ENCODE measurements around the gene NIPA2. TPM values are rescaled to one million over a fixed set of nuclear protein-coding genes. Genes with fewer than 3 reads are reported as not detected.

NIPA2 gene
- total RNA-seq, 4 donors from 2014 or later: 6.5 to 61.2 (median 22.1) TPM

GRCh38 chr15:22895465-22896190 lies 57.2 kb downstream of the NIPA2 start:
- TF ChIP-seq CTCF (IDR thresholded peaks at IDR 0.05) (no peak), POLR2A (IDR thresholded peaks at IDR 0.05) (no peak)
- Histone ChIP-seq H3K4me1 (no peaks in the 10 kb centered on the region), H3K36me3 (no peaks in the 10 kb centered on the region), H3K27me3 (no peaks in the 10 kb centered on the region), H3K27ac (no peak overlapping the region), H3K9me3 (no peaks in the 10 kb centered on the region), H3K4me3 (no peak overlapping the region)
- intact Hi-C loops (cut with DNase I; ENCODE audit: low total_unique reads): no loop called here
- DNase-seq: no peak

- Histone ChIP-seq H3K27ac (no peak overlapping the region), H3K4me1 (no peaks in the 10 kb centered on the region), H3K27me3 (no peaks in the 10 kb centered on the region), H3K4me3 (no peak overlapping the region), H3K9me3 (no peaks in the 10 kb centered on the region), H3K36me3 (no peaks in the 10 kb centered on the region)
- intact Hi-C loops (cut with DNase I; ENCODE audit: low total_unique reads): no loop called here
- TF ChIP-seq POLR2A (IDR thresholded peaks at IDR 0.05) (no peak), CTCF (IDR thresholded peaks at IDR 0.05) (no peak)
- DNase-seq: no peak
Observed at GRCh38 chr15:22902046-22902445, 63.6 kb downstream of the NIPA2 start.

- H3K4me3 ChIP-seq: no peak overlapping the region
- H3K27me3 ChIP-seq: no peaks in the 10 kb centered on the region
- no peaks in the 10 kb centered on the region for H3K36me3 ChIP-seq
- H3K27ac ChIP-seq: no peak overlapping the region
- H3K4me1 ChIP-seq: no peaks in the 10 kb centered on the region
- intact Hi-C loops (cut with DNase I; ENCODE audit: low total_unique reads): no loop called here
- no peaks in the 10 kb centered on the region for H3K9me3 ChIP-seq
- TF ChIP-seq CTCF (IDR thresholded peaks at IDR 0.05): no peak
- no peak for TF ChIP-seq POLR2A (IDR thresholded peaks at IDR 0.05)
- DNase-seq: no peak
Observed at GRCh38 chr15:22902578-22902977, 64.1 kb downstream of the NIPA2 start.

GRCh38 chr15:22902981-22903380 lies 64.5 kb downstream of the NIPA2 start:
- H3K4me1 ChIP-seq: no peaks in the 10 kb centered on the region
- DNase-seq: no peak
- no peak overlapping the region for H3K27ac ChIP-seq
- H3K9me3 ChIP-seq: no peaks in the 10 kb centered on the region
- intact Hi-C loops (cut with DNase I; ENCODE audit: low total_unique reads): no loop called here
- H3K36me3 ChIP-seq: no peaks in the 10 kb centered on the region
- H3K4me3 ChIP-seq: no peak overlapping the region
- H3K27me3 ChIP-seq: no peaks in the 10 kb centered on the region
- TF ChIP-seq POLR2A (IDR thresholded peaks at IDR 0.05): no peak
- TF ChIP-seq CTCF (IDR thresholded peaks at IDR 0.05): no peak

- Histone ChIP-seq H3K4me3 (no peak overlapping the region), H3K36me3 (no peaks in the 10 kb centered on the region), H3K4me1 (no peaks in the 10 kb centered on the region), H3K9me3 (no peaks in the 10 kb centered on the region), H3K27me3 (no peaks in the 10 kb centered on the region), H3K27ac (no peak overlapping the region)
- TF ChIP-seq POLR2A (IDR thresholded peaks at IDR 0.05): no peak
- no peak for TF ChIP-seq CTCF (IDR thresholded peaks at IDR 0.05)
- intact Hi-C loops (cut with DNase I; ENCODE audit: low total_unique reads): no loop called here
- DNase-seq: no peak
Observed at GRCh38 chr15:22903427-22903826, 65.0 kb downstream of the NIPA2 start.

Data from uterus (tissue), 4 donors.